ENCODE results near the gene CAMTA1. TPM values are rescaled to one million over a fixed set of nuclear protein-coding genes. Genes with fewer than 3 reads are reported as not detected.

CAMTA1 gene
- total and polyA plus RNA-seq, 9 of the 15 experiments (the other 6 are each of a cell fraction or from before 2014, with no cell fraction given): 43.9 to 161 (median 65.9) TPM

DNA sequence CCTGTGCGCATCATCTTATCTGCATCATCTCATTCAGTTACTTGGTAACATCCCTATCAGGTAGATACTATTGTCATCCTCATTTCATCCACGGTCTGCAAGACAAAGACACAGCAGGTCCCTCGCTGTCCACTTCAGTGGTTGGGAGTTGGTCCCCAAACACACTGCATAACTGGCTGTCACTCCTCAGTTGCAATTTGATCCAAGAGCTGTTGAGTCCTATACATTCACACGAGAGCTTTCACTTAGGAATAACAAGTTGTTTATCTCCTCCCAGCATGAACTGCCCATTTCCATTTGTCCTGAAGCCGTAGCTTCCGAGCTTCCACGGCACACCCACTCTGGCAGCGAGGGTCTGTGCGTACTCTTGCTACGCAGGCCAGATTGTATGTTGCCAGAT lies 472.0 kb downstream of the CAMTA1 start:
- Histone ChIP-seq H3K9me1 (ENCODE audit: control insufficient read depth, insufficient read depth, low read length) (no peaks in the 10 kb centered on the region), H3K27ac (ENCODE audit: extremely low read depth, low read depth, low read length) (no peak overlapping the region), H4K20me1 (replicated peaks; ENCODE audit: control insufficient read depth, insufficient read depth, low read length) (no peaks in the 10 kb centered on the region), H3K4me2 (ENCODE audit: insufficient read depth, low read length) (no peak overlapping the region), H3K4me3 (no peak overlapping the region), H3K36me3 (ENCODE audit: control insufficient read depth, insufficient read depth, low read length) (no peaks in the 10 kb centered on the region), H3K4me1 (replicated peaks in 1 of 2; ENCODE audit: control insufficient read depth in 2 of 2, insufficient read depth in 2 of 2, low read length in 2 of 2) (no peaks in the 10 kb centered on the region), H3K79me2 (ENCODE audit: control insufficient read depth, insufficient read depth, low read length) (no peaks in the 10 kb centered on the region), H3K27me3 (ENCODE audit: control insufficient read depth in 2 of 2, insufficient read depth in 2 of 2, low read length in 2 of 2) (peaks cover 40 to 54% of the 10 kb centered on the region in 2 experiments; a peak in 4 of 5 replicates), H3K9ac (ENCODE audit: insufficient read depth in 1 of 2, low read depth in 2 of 2, low read length in 2 of 2) (no peak overlapping the region), H2AFZ (ENCODE audit: low read depth, low read length) (no peak overlapping the region), H3K9me3 (replicated peaks; ENCODE audit: control insufficient read depth, insufficient read depth, low read depth, low read length) (no peaks in the 10 kb centered on the region)
- intact Hi-C loops (cut with micrococcal nuclease): no loop called here
- DNase-seq (ENCODE audit: extremely low read depth in 1 of 4, low spot score in 3 of 4) (no peak), FAIRE-seq (no peak), ATAC-seq (no peak)
- BruUV-seq (replicated peaks): no TSS peak
- in situ Hi-C loops (cut with MboI): no loop called here
- TF ChIP-seq, protein P1, sequence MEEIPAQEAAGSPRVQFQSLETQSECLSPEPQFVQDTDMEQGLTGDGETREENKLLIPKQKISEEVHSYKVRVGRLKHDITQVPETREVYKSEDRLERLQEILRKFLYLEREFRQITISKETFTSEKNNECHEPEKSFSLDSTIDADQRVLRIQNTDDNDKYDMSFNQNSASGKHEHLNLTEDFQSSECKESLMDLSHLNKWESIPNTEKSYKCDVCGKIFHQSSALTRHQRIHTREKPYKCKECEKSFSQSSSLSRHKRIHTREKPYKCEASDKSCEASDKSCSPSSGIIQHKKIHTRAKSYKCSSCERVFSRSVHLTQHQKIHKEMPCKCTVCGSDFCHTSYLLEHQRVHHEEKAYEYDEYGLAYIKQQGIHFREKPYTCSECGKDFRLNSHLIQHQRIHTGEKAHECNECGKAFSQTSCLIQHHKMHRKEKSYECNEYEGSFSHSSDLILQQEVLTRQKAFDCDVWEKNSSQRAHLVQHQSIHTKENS (CRISPR knock-in tag; IDR thresholded peaks at IDR 0.05): no peak
- no peak for TF ChIP-seq POLR3G (IDR thresholded peaks at IDR 0.05; ENCODE audit: extremely low read depth, insufficient read length, insufficient replicate concordance)
- TF ChIP-seq MYC (IDR thresholded peaks at IDR 0.05; ENCODE audit: low read depth, low read length): no peak
- no peak for TF ChIP-seq MYC (CRISPR knock-in tag; IDR thresholded peaks at IDR 0.05; ENCODE audit: borderline replicate concordance, low read depth)
- TF ChIP-seq ZNF124 (CRISPR knock-in tag; IDR thresholded peaks at IDR 0.05): no peak
- TF ChIP-seq RBFOX2 (IDR thresholded peaks at IDR 0.05; ENCODE audit: low read depth, low read length): no peak
- no peak for TF ChIP-seq TRIM25 (IDR thresholded peaks at IDR 0.05; ENCODE audit: borderline replicate concordance)
- no peak for TF ChIP-seq PTRF (tag; IDR thresholded peaks at IDR 0.05)
- no peak for TF ChIP-seq XRCC5 (IDR thresholded peaks at IDR 0.05; ENCODE audit: low read depth, low read length)
- TF ChIP-seq JUN (IDR thresholded peaks at IDR 0.05; ENCODE audit: borderline replicate concordance, low read depth, low read length): no peak
- TF ChIP-seq JUN (CRISPR knock-in tag; IDR thresholded peaks at IDR 0.05; ENCODE audit: borderline replicate concordance): no peak
- TF ChIP-seq FUS (optimal IDR thresholded peaks at IDR 0.05; ENCODE audit: low read depth, low read length): no peak
- TF ChIP-seq ZNF140 (CRISPR knock-in tag; IDR thresholded peaks at IDR 0.05): no peak
- no peak for TF ChIP-seq SMAD3 (CRISPR knock-in tag; conservative IDR thresholded peaks at IDR 0.05)
- TF ChIP-seq, protein P2, sequence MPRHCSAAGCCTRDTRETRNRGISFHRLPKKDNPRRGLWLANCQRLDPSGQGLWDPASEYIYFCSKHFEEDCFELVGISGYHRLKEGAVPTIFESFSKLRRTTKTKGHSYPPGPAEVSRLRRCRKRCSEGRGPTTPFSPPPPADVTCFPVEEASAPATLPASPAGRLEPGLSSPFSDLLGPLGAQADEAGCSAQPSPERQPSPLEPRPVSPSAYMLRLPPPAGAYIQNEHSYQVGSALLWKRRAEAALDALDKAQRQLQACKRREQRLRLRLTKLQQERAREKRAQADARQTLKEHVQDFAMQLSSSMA (CRISPR knock-in tag; IDR thresholded peaks at IDR 0.05): no peak
- TF ChIP-seq CBX3 (IDR thresholded peaks at IDR 0.05; ENCODE audit: borderline replicate concordance in 1 of 2, low read length in 2 of 2): no peak
- no peak for TF ChIP-seq PPARD (CRISPR knock-in tag; IDR thresholded peaks at IDR 0.05)
- POLR2A ChIA-PET: interaction anchor here (0.6 kb wide), 1 partner anchor 294 kb away, joined by 3 read pairs; no protein-coding TSS in a partner anchor
- 1% methylated on average over 10 of the region's 10 CpGs for WGBS (ENCODE audit: insufficient coverage, low coverage, missing lambda C conversion rate)
- CTCF ChIA-PET (ENCODE audit: low intra/inter-chr PET ratio): no interaction called here
